ENCODE results near the gene SFTPA1. TPM values are rescaled to one million over a fixed set of nuclear protein-coding genes. Genes with fewer than 3 reads are reported as not detected.
"Not testable (repeated sequence)": the region's sequence is repeated elsewhere in the genome, so short reads cannot be mapped to it uniquely, and the experiment has no call there.

The SFTPA1 gene
- polyA plus RNA-seq, 1 donor (not counting 4 experiments of a cell fraction or from before 2014, with no cell fraction given) = not detected

GRCh38 chr10:79582096-79582495 lies 28.6 kb upstream of the SFTPA1 start:
- Histone ChIP-seq H3K9ac (ENCODE audit: control insufficient read depth, extremely low read depth, insufficient read depth, low read length) (no peak overlapping the region), H2AFZ (ENCODE audit: control insufficient read depth, low read length) (no peak overlapping the region), H3K4me2 (ENCODE audit: control insufficient read depth, extremely low read depth, insufficient read depth, low read depth, low read length) (no peak overlapping the region), H3K4me3 (ENCODE audit: control insufficient read depth in 2 of 3, extremely low read depth in 1 of 3, insufficient read depth in 2 of 3, low read depth in 1 of 3, low read length in 3 of 3) (no peak overlapping the region), H3K36me3 (ENCODE audit: control insufficient read depth in 2 of 2, extremely low read depth in 1 of 2, insufficient read depth in 2 of 2, low read length in 2 of 2) (no peaks in the 10 kb centered on the region), H3K9me1 (ENCODE audit: control insufficient read depth, extremely low read depth, insufficient read depth, low read length) (no peaks in the 10 kb centered on the region), H3K9me3 (ENCODE audit: control insufficient read depth, low read depth, low read length) (no peaks in the 10 kb centered on the region), H3K27ac (ENCODE audit: control insufficient read depth, insufficient read depth, low read length) (no peak overlapping the region), H3K79me2 (ENCODE audit: control insufficient read depth, insufficient read depth, low read length) (no peaks in the 10 kb centered on the region), H4K20me1 (ENCODE audit: control insufficient read depth, extremely low read depth, insufficient read depth, low read length) (no peaks in the 10 kb centered on the region), H3K27me3 (ENCODE audit: control insufficient read depth, extremely low read depth, insufficient read depth, low read length) (peaks cover 4% of the 10 kb centered on the region), H3K4me1 (ENCODE audit: control insufficient read depth, extremely low read depth, insufficient read depth, low read length) (no peaks in the 10 kb centered on the region)
- no peak for TF ChIP-seq CTCF (optimal IDR thresholded peaks at IDR 0.05 in 1 of 3, IDR thresholded peaks at IDR 0.05 in 1 of 3, conservative IDR thresholded peaks at IDR 0.05 in 1 of 3; ENCODE audit: extremely low read depth in 1 of 3, insufficient read depth in 2 of 3, low read length in 3 of 3)
- TF ChIP-seq EZH2 (IDR thresholded peaks at IDR 0.05; ENCODE audit: low read length) = no peak
- DNase-seq (ENCODE audit: low read depth, low spot score) (no peak), FAIRE-seq (no peak)
- dilution Hi-C loops (cut with MboI; ENCODE audit: extremely low pct_ligation_motif_present, low sequenced_read_pairs) = no loop called here

GRCh38 chr10:79582954-79583353 lies 27.8 kb upstream of the SFTPA1 start:
- H3K36me3 ChIP-seq (ENCODE audit: control insufficient read depth in 2 of 2, extremely low read depth in 1 of 2, insufficient read depth in 2 of 2, low read length in 2 of 2); H3K27ac ChIP-seq (ENCODE audit: control insufficient read depth, insufficient read depth, low read length); dilution Hi-C loops (cut with MboI; ENCODE audit: extremely low pct_ligation_motif_present, low sequenced_read_pairs); H2AFZ ChIP-seq (ENCODE audit: control insufficient read depth, low read length); H3K9me3 ChIP-seq (ENCODE audit: control insufficient read depth, low read depth, low read length); H4K20me1 ChIP-seq (ENCODE audit: control insufficient read depth, extremely low read depth, insufficient read depth, low read length); H3K27me3 ChIP-seq (ENCODE audit: control insufficient read depth, extremely low read depth, insufficient read depth, low read length); H3K4me2 ChIP-seq (ENCODE audit: control insufficient read depth, extremely low read depth, insufficient read depth, low read depth, low read length); H3K4me3 ChIP-seq (ENCODE audit: control insufficient read depth in 2 of 3, extremely low read depth in 1 of 3, insufficient read depth in 2 of 3, low read depth in 1 of 3, low read length in 3 of 3); FAIRE-seq; DNase-seq (ENCODE audit: low read depth, low spot score); H3K9ac ChIP-seq (ENCODE audit: control insufficient read depth, extremely low read depth, insufficient read depth, low read length); H3K79me2 ChIP-seq (ENCODE audit: control insufficient read depth, insufficient read depth, low read length); H3K4me1 ChIP-seq (ENCODE audit: control insufficient read depth, extremely low read depth, insufficient read depth, low read length); H3K9me1 ChIP-seq (ENCODE audit: control insufficient read depth, extremely low read depth, insufficient read depth, low read length): not testable (repeated sequence)

- H3K4me2 ChIP-seq (ENCODE audit: control insufficient read depth, extremely low read depth, insufficient read depth, low read depth, low read length) = no peak overlapping the region
- H3K36me3 ChIP-seq (ENCODE audit: control insufficient read depth in 2 of 2, extremely low read depth in 1 of 2, insufficient read depth in 2 of 2, low read length in 2 of 2) = no peaks in the 10 kb centered on the region
- peaks cover 4% of the 10 kb centered on the region for H3K27me3 ChIP-seq (ENCODE audit: control insufficient read depth, extremely low read depth, insufficient read depth, low read length)
- no peak overlapping the region for H3K4me3 ChIP-seq (ENCODE audit: control insufficient read depth in 2 of 3, extremely low read depth in 1 of 3, insufficient read depth in 2 of 3, low read depth in 1 of 3, low read length in 3 of 3)
- no peak overlapping the region for H2AFZ ChIP-seq (ENCODE audit: control insufficient read depth, low read length)
- FAIRE-seq = no peak
- H4K20me1 ChIP-seq (ENCODE audit: control insufficient read depth, extremely low read depth, insufficient read depth, low read length) = no peaks in the 10 kb centered on the region
- no peak for TF ChIP-seq EZH2 (IDR thresholded peaks at IDR 0.05; ENCODE audit: low read length)
- TF ChIP-seq CTCF (optimal IDR thresholded peaks at IDR 0.05 in 1 of 3, IDR thresholded peaks at IDR 0.05 in 1 of 3, conservative IDR thresholded peaks at IDR 0.05 in 1 of 3; ENCODE audit: extremely low read depth in 1 of 3, insufficient read depth in 2 of 3, low read length in 3 of 3) = no peak
- H3K4me1 ChIP-seq (ENCODE audit: control insufficient read depth, extremely low read depth, insufficient read depth, low read length) = no peaks in the 10 kb centered on the region
- no peaks in the 10 kb centered on the region for H3K9me1 ChIP-seq (ENCODE audit: control insufficient read depth, extremely low read depth, insufficient read depth, low read length)
- dilution Hi-C loops (cut with MboI; ENCODE audit: extremely low pct_ligation_motif_present, low sequenced_read_pairs) = no loop called here
- H3K79me2 ChIP-seq (ENCODE audit: control insufficient read depth, insufficient read depth, low read length) = no peaks in the 10 kb centered on the region
- H3K9me3 ChIP-seq (ENCODE audit: control insufficient read depth, low read depth, low read length) = no peaks in the 10 kb centered on the region
- DNase-seq (ENCODE audit: low read depth, low spot score) = no peak
- no peak overlapping the region for H3K9ac ChIP-seq (ENCODE audit: control insufficient read depth, extremely low read depth, insufficient read depth, low read length)
- H3K27ac ChIP-seq (ENCODE audit: control insufficient read depth, insufficient read depth, low read length) = no peak overlapping the region
Observed at GRCh38 chr10:79583488-79584024, 27.2 kb upstream of the SFTPA1 start.

Data from keratinocyte (primary cell).